Neutrophil (primary cell): ENCODE data around the gene RPL19.

Source experiments
- H3K27ac ChIP-seq: fragments of 200-600 bp; sonication (generic); 2 replicates; pipeline ENCODE4 v1.5.1; 2016; ENCODE audit warnings: mild to moderate bottlenecking, moderate library complexity
- H3K27me3 ChIP-seq: fragments of 200-600 bp; sonication (generic); 2 replicates; pipeline ENCODE4 v1.6.0; 2016; ENCODE audit warnings: mild to moderate bottlenecking
- H3K36me3 ChIP-seq: fragments of 200-600 bp; sonication (generic); 2 replicates; pipeline ENCODE4 v1.5.1; 2017
- H3K4me1 ChIP-seq, 2 experiments: fragments of 200-600 bp in 1 of 2; sonication (generic) in 1 of 2; 1 replicate in 1 of 2; 2 replicates in 1 of 2; pipeline versions ENCODE4 v1.5.1 to v1.6.1; 2013 to 2016; ENCODE audit warnings: low read depth in 1 of 2, low read length in 1 of 2, mild to moderate bottlenecking in 1 of 2, moderate library complexity in 1 of 2; ENCODE audit not compliant: control insufficient read depth in 1 of 2, insufficient read depth in 1 of 2
- H3K4me3 ChIP-seq, 2 experiments: fragments of 200-600 bp in 1 of 2; sonication (generic) in 1 of 2; 1 replicate in 1 of 2; 2 replicates in 1 of 2; pipeline ENCODE4 v1.5.1; 2013 to 2016; ENCODE audit warnings: low read depth in 1 of 2, low read length in 1 of 2, mild to moderate bottlenecking in 1 of 2, moderate library complexity in 1 of 2
- H3K9me3 ChIP-seq: fragments of 200-600 bp; sonication (generic); 2 replicates; pipeline ENCODE4 v1.5.1; 2016
- TF ChIP-seq, protein P1 (sequence below): fragments of 200-600 bp; sonication (generic); IDR thresholded peaks from 2 replicates; pipeline ENCODE4 v1.5.1; 2016; ENCODE audit warnings: antibody characterized with exemption

The RPL19 gene

DNA sequence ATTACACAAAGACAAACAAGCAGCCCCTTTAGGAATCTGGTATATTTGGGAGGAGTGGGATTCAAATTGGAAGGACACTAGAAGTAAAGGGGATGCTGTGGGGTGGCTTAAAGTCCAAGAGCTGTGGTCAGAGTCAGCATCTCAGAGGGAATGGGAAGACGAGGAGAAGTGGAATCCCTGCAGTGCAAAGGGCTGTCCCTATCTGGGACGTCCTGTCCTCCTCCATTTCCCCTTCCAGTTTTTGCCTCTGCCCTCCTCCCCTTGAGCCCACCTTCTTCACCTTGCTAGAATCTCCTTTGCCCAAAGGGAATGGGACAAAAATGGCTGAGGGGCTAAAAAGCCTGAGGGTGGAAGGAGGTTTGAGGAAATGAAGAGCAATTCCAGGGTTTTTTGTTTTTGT lies 44.4 kb upstream of the RPL19 start:
- no peak overlapping the region for H3K4me3 ChIP-seq
- H3K36me3 ChIP-seq = no peaks in the 10 kb centered on the region
- peaks cover 26 to 38% of the 10 kb centered on the region in 2 experiments for H3K4me1 ChIP-seq
- TF ChIP-seq, protein P1, sequence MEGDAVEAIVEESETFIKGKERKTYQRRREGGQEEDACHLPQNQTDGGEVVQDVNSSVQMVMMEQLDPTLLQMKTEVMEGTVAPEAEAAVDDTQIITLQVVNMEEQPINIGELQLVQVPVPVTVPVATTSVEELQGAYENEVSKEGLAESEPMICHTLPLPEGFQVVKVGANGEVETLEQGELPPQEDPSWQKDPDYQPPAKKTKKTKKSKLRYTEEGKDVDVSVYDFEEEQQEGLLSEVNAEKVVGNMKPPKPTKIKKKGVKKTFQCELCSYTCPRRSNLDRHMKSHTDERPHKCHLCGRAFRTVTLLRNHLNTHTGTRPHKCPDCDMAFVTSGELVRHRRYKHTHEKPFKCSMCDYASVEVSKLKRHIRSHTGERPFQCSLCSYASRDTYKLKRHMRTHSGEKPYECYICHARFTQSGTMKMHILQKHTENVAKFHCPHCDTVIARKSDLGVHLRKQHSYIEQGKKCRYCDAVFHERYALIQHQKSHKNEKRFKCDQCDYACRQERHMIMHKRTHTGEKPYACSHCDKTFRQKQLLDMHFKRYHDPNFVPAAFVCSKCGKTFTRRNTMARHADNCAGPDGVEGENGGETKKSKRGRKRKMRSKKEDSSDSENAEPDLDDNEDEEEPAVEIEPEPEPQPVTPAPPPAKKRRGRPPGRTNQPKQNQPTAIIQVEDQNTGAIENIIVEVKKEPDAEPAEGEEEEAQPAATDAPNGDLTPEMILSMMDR = no peak
- no peak overlapping the region for H3K27ac ChIP-seq
- no peaks in the 10 kb centered on the region for H3K9me3 ChIP-seq
- H3K27me3 ChIP-seq = peaks cover 38% of the 10 kb centered on the region

DNA sequence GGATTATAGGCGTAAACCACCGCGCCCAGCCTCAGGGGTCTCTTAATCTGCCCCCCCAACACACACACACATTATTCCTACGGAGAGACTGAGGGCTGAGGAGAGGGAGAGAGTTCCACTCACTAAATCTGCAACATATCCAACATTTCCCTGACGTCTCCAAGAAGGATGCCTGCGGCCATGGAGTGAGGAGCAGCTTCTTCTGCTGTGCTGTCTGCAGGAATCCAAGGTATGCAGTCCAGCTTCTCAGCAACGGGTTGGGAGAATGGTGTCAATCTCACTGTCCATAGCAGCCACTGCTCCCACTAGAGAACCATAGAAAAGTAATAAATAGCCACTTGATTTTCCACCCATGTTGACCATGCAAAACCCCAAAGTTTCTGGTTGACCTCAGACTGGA lies 43.6 kb upstream of the RPL19 start:
- TF ChIP-seq, protein P1 = no peak
- Histone ChIP-seq H3K4me3 (no peak overlapping the region), H3K36me3 (no peaks in the 10 kb centered on the region), H3K27ac (no peak overlapping the region), H3K4me1 (peaks cover 26 to 31% of the 10 kb centered on the region in 2 experiments), H3K27me3 (peaks cover 29% of the 10 kb centered on the region), H3K9me3 (no peaks in the 10 kb centered on the region)

DNA sequence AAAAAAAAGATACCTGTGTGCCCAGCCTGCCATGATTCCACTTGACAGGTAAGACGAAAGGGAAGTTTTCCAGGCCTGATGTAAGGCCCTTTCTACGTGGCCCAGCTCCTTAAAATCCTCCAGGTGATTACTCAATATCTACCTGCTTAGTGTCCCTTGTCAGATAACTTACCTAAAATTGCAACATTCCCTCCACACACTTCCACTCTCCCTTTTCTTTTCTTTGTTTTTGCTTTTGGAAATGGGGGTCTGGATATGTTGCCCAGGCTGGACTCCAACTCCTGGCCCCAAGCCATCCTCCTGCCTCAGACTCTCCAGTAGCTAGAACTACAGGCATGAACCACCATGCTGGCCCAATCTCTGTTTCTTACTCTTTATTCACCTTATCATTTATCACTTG lies 41.5 kb upstream of the RPL19 start:
- H3K27me3 ChIP-seq = peaks cover 16% of the 10 kb centered on the region
- H3K4me1 ChIP-seq = peaks cover 10% of the 10 kb centered on the region in 2 experiments
- H3K4me3 ChIP-seq = no peak overlapping the region
- no peaks in the 10 kb centered on the region for H3K9me3 ChIP-seq
- TF ChIP-seq, protein P1 = no peak
- H3K27ac ChIP-seq = no peak overlapping the region
- H3K36me3 ChIP-seq = no peaks in the 10 kb centered on the region

DNA sequence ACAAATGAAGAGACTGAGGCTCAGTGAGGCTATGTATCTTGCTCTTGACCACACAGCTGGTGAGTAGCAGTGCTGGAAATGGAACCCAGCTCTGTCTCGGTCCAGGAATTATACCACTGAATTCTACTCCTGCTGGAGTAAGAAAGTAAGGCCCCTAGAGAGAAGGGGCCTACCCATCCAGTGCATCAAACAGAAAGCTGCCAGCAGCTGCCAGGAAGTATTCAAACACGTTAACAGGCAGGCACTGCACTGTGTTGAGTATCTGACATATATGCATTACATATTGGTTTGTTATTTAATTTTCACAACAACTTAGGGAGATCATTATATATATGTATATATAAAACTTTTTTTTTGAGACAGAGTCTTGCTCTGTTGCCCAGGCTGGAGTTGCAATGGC lies 38.1 kb upstream of the RPL19 start:
- Histone ChIP-seq H3K4me1 (peaks cover 13 to 16% of the 10 kb centered on the region in 2 experiments), H3K9me3 (no peaks in the 10 kb centered on the region), H3K36me3 (no peaks in the 10 kb centered on the region), H3K27ac (no peak overlapping the region), H3K4me3 (no peak overlapping the region), H3K27me3 (peaks cover 27% of the 10 kb centered on the region)
- TF ChIP-seq, protein P1 = no peak

DNA sequence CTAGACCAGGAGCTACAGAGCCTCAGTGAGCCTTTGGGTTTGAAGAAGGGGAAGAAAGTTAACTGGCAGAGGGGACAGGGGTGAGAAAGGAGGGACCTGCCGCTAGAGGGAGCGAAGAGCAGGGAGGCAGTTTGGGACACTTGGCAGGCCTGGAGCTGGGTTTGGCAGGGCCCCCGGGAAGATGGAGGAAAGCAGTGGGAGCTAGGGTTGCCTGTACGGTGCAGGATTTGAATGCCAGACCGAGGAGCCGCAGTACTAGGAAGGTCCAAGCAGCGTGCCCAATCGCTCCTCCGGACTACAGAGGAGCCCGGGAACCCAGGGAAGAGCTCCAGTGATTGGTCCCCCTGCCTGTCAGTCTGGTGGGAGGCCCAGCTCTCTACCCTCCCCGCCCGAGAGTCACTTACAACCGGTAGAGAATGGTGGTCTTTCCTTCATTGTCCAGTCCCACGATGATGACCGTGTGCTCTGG lies 35.4 kb upstream of the RPL19 start:
- Histone ChIP-seq H3K36me3 (no peaks in the 10 kb centered on the region), H3K27me3 (peaks cover 42% of the 10 kb centered on the region), H3K27ac (no peak overlapping the region), H3K9me3 (no peaks in the 10 kb centered on the region), H3K4me3 (peak overlapping the region; percentile 47 to 49), H3K4me1 (peaks cover 13 to 22% of the 10 kb centered on the region in 2 experiments)
- TF ChIP-seq, protein P1 = peak; percentile 61
